ENCODE results near the gene FILIP1. TPM values are rescaled to one million over a fixed set of nuclear protein-coding genes. Genes with fewer than 3 reads are reported as not detected.

The FILIP1 gene
- total RNA-seq, 1 donor from 2014 or later: 13.6 TPM

- H3K4me3 ChIP-seq: no peak overlapping the region
- no peak overlapping the region for H3K27ac ChIP-seq
- intact Hi-C loops (cut with DNase I): loop anchor here (2.0 kb wide), 1 partner anchor 19 kb away; no protein-coding TSS in a partner anchor
- H3K27me3 ChIP-seq: no peaks in the 10 kb centered on the region
- TF ChIP-seq CTCF (IDR thresholded peaks at IDR 0.05): no peak
- H3K4me1 ChIP-seq: peaks cover 0 to 16% of the 10 kb centered on the region in 2 donors
- H3K9me3 ChIP-seq: no peaks in the 10 kb centered on the region
- H3K36me3 ChIP-seq: no peaks in the 10 kb centered on the region
- DNase-seq (ENCODE audit: low spot score in 2 of 2): no peak
Observed at GRCh38 chr6:75315978-75316377, 177.6 kb downstream of the FILIP1 start.

DNA sequence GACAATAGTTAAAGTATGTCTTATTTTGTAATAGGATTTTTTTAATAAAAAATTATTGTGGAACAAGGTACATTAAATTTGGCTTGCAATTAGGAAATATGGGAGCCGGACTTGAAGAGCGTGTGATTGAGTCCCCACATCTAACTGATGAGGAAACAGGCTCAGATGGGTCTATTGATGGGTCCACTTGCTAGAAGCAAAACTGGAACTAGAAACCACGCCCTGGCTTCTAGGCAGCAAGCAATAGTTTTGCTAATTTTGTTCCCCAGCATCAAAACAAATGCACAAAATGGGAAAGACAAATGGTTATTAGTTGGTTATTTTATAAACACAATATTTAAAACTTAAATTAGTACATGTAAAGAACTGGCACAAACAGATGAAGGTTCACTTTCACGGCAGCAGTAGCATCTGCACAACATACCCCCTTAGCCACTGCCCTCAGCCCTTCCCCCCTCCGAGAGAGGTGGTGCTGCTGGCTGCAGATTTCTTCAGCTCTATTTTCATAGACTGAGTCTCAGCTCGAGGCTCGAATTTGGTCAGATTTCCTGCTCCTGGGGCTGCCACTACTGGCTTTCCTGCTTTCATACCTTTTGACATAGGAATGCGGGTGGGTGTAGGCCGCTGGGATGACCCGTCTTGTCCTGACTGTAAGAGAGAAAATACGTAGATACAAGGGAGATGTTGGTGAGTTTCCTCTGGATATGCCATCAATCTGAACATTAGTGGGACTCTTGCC, 185.2 kb downstream of the FILIP1 start:
- DNase-seq (ENCODE audit: low spot score in 2 of 2): no peak
- Histone ChIP-seq H3K4me1 (no peaks in the 10 kb centered on the region), H3K27me3 (no peaks in the 10 kb centered on the region), H3K9me3 (no peaks in the 10 kb centered on the region), H3K36me3 (no peaks in the 10 kb centered on the region), H3K27ac (no peak overlapping the region), H3K4me3 (no peak overlapping the region)
- no peak for TF ChIP-seq CTCF (IDR thresholded peaks at IDR 0.05)
- intact Hi-C loops (cut with DNase I): loop anchor here (5.0 kb wide), 1 partner anchor 39 kb away; no protein-coding TSS in a partner anchor

- no peak for TF ChIP-seq CTCF (IDR thresholded peaks at IDR 0.05)
- H3K4me1 ChIP-seq: no peaks in the 10 kb centered on the region
- no peak overlapping the region for H3K27ac ChIP-seq
- no peak for DNase-seq (ENCODE audit: low spot score in 2 of 2)
- no peaks in the 10 kb centered on the region for H3K27me3 ChIP-seq
- intact Hi-C loops (cut with DNase I): loop anchor here (5.0 kb wide), 1 partner anchor 40 kb away; no protein-coding TSS in a partner anchor
- no peaks in the 10 kb centered on the region for H3K36me3 ChIP-seq
- H3K9me3 ChIP-seq: no peaks in the 10 kb centered on the region
- H3K4me3 ChIP-seq: no peak overlapping the region
Observed at GRCh38 chr6:75307364-75308004, 186.1 kb downstream of the FILIP1 start.

GRCh38 chr6:75306064-75306463, 187.5 kb downstream of the FILIP1 start:
- Histone ChIP-seq H3K4me3 (no peak overlapping the region), H3K9me3 (no peaks in the 10 kb centered on the region), H3K27ac (no peak overlapping the region), H3K4me1 (no peaks in the 10 kb centered on the region), H3K36me3 (no peaks in the 10 kb centered on the region), H3K27me3 (no peaks in the 10 kb centered on the region)
- intact Hi-C loops (cut with DNase I): loop anchor here (5.0 kb wide), 1 partner anchor 41 kb away; no protein-coding TSS in a partner anchor
- no peak for TF ChIP-seq CTCF (IDR thresholded peaks at IDR 0.05)
- no peak for DNase-seq (ENCODE audit: low spot score in 2 of 2)

DNA sequence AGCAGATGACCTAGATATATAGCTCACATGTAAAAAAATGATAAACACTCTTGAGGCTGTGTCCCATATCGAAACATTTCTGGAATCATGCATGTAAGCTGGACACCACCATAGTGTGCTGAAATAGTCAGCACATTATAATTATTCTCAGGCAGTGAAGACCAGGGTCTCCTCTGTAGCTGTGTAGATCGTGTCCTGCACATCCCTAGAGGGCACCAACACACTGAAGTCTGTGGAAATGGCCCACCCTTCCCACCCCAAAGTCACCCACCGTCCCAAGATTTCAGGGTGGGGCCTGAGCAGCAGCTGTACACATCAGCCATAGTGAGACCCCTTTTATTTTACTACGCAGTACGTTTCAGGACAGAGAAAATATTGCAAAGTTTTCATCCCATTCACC, 188.0 kb downstream of the FILIP1 start:
- Histone ChIP-seq H3K27me3 (no peaks in the 10 kb centered on the region), H3K9me3 (no peaks in the 10 kb centered on the region), H3K36me3 (no peaks in the 10 kb centered on the region), H3K27ac (no peak overlapping the region), H3K4me3 (no peak overlapping the region), H3K4me1 (no peaks in the 10 kb centered on the region)
- no peak for TF ChIP-seq CTCF (IDR thresholded peaks at IDR 0.05)
- intact Hi-C loops (cut with DNase I): loop anchor here (5.0 kb wide), 1 partner anchor 42 kb away; no protein-coding TSS in a partner anchor
- DNase-seq (ENCODE audit: low spot score in 2 of 2): no peak

All from ascending aorta (tissue), 2 donors.